ENCODE data around the gene MCM10.

Gene MCM10

DNA sequence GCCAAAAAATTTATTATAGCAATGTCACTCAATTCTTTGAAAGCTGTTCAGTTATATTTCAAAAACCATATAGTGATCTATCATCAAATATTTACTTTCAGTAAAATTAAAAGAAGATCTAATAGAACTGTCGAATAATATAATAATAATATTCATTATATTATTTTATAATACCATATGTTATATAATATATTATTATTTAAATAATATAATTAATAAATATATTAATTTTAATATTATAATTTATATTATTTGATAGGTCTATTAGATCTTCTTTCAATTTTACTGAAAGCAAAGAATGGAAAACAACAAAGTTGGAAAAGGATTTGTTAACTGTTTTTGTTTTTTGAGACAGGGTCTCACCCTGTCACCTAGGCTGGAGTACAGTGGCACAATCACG, 95.3 kb downstream of the MCM10 start:
- DNase-seq (ENCODE audit: low read depth in 1 of 2, low spot score in 1 of 2) = no peak

DNA sequence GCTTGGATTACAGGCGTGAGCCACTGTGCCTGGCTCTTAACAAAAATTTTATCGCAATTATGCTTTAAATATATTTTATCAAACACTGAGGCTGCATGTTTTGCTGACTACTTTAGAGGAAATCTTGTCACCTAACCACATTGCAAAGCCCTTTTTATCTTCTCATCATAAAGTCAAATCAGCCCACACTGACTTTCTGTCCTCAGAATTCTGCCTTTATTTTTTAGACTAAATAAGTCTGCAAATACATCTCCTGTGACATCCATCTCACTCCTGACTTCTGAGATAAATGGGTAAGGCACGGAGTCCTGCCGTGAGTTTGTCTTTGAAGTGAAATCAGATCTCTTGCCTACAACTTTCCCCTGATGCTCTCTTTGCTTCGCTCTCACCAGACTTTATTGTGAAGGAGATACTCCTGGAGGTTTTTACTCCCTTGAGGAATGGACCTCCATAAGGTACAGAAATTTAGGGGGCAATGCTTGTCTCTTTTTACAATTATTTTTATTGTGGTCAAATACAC, 96.3 kb downstream of the MCM10 start:
- no peak for DNase-seq (ENCODE audit: low read depth in 1 of 2, low spot score in 1 of 2)

Data from activated T-helper 1 cell treated with anti-CD3 and anti-CD28 coated beads, Interleukin-2, amount 50 U/mL, for 16 hours (primary cell).